ACC112 (cell line): ENCODE data around the gene RETREG2.
A peak's percentile ranks its signal among the peaks of the same experiment; 100 is the strongest.

Experiments
- H2AFZ ChIP-seq: fragments of 200-600 bp; sonication (generic); one replicate; pipeline ENCODE4 v1.6.0; 2017; ENCODE audit warnings: antibody characterized with exemption, low read length; ENCODE audit not compliant: unreplicated experiment
- H3K27ac ChIP-seq: fragments of 200-600 bp; sonication (generic); 2 replicates; pipeline ENCODE4 v1.5.1; 2014; ENCODE audit warnings: low read depth, mild to moderate bottlenecking, antibody characterized with exemption, low read length, moderate library complexity
- H3K27me3 ChIP-seq: fragments of 200-600 bp; sonication (generic); 2 replicates; pipeline ENCODE4 v1.6.1; 2014; ENCODE audit warnings: mild to moderate bottlenecking, antibody characterized with exemption, low read length, moderate library complexity, mixed read lengths; ENCODE audit not compliant: insufficient read depth
- H3K36me3 ChIP-seq: fragments of 200-600 bp; sonication (generic); 2 replicates; pipeline ENCODE4 v1.6.1; 2016; ENCODE audit warnings: mild to moderate bottlenecking, antibody characterized with exemption, low read length, moderate library complexity, mixed read lengths; ENCODE audit not compliant: insufficient read depth
- H3K4me1 ChIP-seq: fragments of 200-600 bp; sonication (generic); one replicate; pipeline ENCODE4 v1.6.1; 2016; ENCODE audit warnings: low read length, mixed read lengths; ENCODE audit not compliant: insufficient read depth, unreplicated experiment, control insufficient read depth
- H3K4me3 ChIP-seq: fragments of 200-600 bp; sonication (generic); 2 replicates; pipeline ENCODE4 v1.5.1; 2014; ENCODE audit warnings: mild to moderate bottlenecking, low read depth, low read length
- H3K79me2 ChIP-seq: fragments of 200-600 bp; sonication (generic); one replicate; pipeline ENCODE4 v1.6.0; 2016; ENCODE audit warnings: low read length; ENCODE audit not compliant: control insufficient read depth, unreplicated experiment, insufficient read depth

Gene RETREG2

DNA sequence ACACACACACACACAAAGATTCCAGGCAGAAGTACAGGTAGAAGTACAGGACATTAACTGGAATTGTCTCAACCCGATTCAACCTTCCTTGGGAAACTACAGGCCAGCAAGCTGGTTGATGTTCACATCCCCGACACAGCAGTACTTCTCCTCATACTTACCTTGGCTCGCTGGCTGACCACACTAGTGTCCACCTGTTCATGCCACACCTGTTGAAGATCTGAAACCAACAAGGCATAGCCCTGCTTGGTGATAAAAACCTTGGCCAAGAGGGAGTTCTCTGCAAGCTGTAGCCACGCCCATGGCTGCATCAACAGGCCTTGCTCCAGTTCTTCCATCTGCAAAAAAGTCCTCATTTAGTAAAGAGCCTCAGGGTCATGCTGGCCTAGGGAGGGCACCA, 20.1 kb upstream of the RETREG2 start:
- no peak overlapping the region for H3K4me3 ChIP-seq
- H3K79me2 ChIP-seq: no peaks in the 10 kb centered on the region
- H3K4me1 ChIP-seq: peaks cover 13% of the 10 kb centered on the region
- H2AFZ ChIP-seq: no peak overlapping the region
- H3K36me3 ChIP-seq: no peaks in the 10 kb centered on the region
- no peak overlapping the region for H3K27ac ChIP-seq
- H3K27me3 ChIP-seq: no peaks in the 10 kb centered on the region

DNA sequence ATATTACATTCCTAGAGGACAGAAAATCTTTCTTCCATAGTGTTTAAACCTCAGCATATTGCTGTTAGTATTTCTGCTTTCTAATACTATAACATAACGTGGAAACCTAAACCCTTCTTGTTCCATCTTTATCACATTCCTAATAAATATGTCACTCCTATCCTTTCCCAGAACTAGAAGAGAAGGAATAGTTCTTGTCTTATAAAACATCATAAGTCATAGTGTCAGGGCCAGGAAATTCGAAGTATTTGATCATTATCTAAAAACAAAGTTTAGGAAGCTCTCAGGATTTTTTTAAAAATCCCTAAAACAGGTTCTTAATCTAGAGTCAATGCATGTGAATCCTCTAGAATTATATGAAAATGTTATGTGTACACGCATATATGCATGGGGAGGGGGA, 19.5 kb upstream of the RETREG2 start:
- Histone ChIP-seq H3K4me3 (no peak overlapping the region), H3K27ac (no peak overlapping the region), H3K79me2 (no peaks in the 10 kb centered on the region)

DNA sequence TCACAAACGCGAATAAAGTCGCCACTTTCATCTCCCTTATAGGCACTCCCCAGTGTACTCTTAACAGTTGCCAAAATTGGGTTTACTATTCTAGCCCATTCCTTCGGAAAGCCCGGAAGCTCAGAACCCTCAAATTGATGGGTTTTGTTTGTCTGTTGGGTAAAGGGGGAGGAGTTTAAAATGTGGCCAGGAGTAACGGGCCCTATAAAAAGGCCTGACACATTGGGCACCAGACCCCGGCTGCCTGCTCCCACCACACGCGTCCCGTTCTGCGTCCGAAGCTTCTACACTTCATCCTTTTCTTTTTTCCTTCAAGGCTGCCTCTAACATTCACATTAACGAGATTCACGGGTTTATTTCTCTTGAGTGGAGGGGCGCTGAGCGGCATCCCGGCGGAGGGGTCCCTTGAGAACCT, 18.3 kb upstream of the RETREG2 start:
- H3K27me3 ChIP-seq: no peaks in the 10 kb centered on the region
- H3K27ac ChIP-seq: no peak overlapping the region
- peak overlapping the region; percentile 84 for H3K4me3 ChIP-seq

More for the DNA sequence above, 19.5 kb upstream of the RETREG2 start:
- Histone ChIP-seq H3K27me3 (no peaks in the 10 kb centered on the region), H3K36me3 (no peaks in the 10 kb centered on the region), H2AFZ (no peak overlapping the region), H3K4me1 (peaks cover 13% of the 10 kb centered on the region)

DNA sequence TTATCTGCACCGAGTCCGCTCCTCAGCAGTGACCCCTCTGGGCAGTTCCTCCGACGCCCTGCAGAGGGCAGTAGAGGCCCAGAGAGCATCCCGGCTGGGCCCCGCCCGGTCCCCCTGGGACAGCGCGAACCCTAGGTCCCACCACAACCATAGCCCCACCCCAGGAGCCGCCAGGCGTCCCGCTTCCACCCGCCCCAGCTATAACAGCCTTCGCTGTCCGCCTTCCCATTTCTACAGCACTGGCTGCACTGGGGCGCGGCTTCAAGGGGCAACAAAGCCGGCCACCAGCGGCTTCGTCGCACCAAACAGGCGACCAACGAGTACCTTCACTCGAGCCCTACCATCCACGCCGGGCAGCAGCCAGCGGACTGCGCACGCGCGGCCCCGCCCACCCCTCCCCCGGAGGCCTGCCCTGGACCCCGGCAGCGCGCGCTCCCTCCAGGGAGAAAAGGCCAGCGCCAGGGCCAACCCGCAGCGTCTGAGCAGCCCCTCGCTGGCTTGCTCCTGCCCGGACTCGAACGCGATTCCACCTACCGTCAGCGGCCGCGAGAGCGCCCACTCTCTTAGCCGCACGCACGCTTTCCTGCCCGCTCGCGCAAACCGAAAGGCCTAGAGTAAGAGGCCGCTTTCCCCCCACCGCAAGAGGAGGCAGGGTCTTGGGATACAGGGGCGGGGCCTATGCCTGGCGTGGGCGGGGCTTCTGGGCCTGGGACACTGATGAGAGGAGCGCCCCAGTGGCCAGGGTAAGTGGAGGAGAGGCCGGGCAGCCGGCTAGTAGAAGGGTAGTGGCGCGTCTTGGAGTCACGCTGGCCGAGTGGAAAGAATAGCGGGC, 17.7 kb upstream of the RETREG2 start, which contains the start of gene NHEJ1:
TSS of gene NHEJ1 (minus strand) at position 630 of the 832 bp plus-strand sequence. CDS start 2,453 bp downstream, outside the sequence.
- Histone ChIP-seq H3K79me2 (no peaks in the 10 kb centered on the region), H3K4me3 (peak within 1 kb of the TSS; percentile 84), H2AFZ (peak within 1 kb of the TSS; percentile 81), H3K4me1 (peaks cover 13% of the 10 kb centered on the region), H3K27me3 (no peaks in the 10 kb centered on the region), H3K36me3 (no peaks in the 10 kb centered on the region), H3K27ac (peak within 1 kb of the TSS; percentile 66)

More for the DNA sequence above, 18.3 kb upstream of the RETREG2 start:
- H3K79me2 ChIP-seq: no peaks in the 10 kb centered on the region
- H3K36me3 ChIP-seq: no peaks in the 10 kb centered on the region
- peaks cover 13% of the 10 kb centered on the region for H3K4me1 ChIP-seq
- H2AFZ ChIP-seq: peak overlapping the region; percentile 55

DNA sequence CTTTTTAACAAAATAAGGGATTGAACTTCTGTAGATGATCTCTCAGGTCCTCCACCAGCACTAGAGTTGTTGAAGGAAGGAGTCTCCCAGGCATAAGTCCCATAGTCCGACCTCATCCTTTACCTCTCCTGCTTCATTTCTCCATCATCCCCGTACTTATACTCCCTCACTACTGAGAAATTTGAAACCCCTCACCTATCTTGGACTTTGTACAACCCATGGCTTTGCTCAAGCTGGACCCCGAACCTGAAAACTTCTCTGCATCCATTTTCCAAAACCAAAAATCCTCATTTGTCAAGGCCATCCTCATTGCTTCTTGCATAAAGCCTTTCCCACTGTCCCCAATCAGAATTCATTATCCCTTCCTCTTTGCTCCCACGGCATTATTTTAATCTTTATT, 17.0 kb upstream of the RETREG2 start:
- H3K4me1 ChIP-seq: peaks cover 13% of the 10 kb centered on the region

DNA sequence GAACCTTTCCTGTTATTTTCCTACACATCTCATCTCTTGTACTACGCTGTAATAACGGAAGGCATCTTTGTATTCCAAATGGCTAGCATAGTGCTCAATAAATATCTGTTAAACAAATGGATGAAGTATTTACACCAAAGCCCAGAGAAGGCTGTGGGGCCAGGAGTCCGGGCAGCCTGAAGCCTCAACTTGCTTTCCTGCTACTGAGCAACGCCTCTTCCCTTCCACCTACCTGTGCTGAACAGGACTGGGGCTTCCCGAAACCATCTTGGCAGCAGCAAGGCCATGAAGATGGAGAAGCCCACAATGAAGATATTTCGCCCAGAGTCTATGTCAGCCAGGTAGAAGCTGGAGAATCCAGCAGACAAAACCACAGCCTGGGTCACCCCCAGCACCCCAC, 14.9 kb upstream of the RETREG2 start:
- no peak overlapping the region for H3K27ac ChIP-seq
- no peaks in the 10 kb centered on the region for H3K27me3 ChIP-seq
- peaks cover 13% of the 10 kb centered on the region for H3K4me1 ChIP-seq
- no peak overlapping the region for H3K4me3 ChIP-seq
- H2AFZ ChIP-seq: no peak overlapping the region
- H3K36me3 ChIP-seq: no peaks in the 10 kb centered on the region
- H3K79me2 ChIP-seq: no peaks in the 10 kb centered on the region

More for the DNA sequence above, 17.0 kb upstream of the RETREG2 start:
- peak overlapping the region; percentile 84 for H3K4me3 ChIP-seq
- no peak overlapping the region for H2AFZ ChIP-seq
- no peaks in the 10 kb centered on the region for H3K27me3 ChIP-seq
- H3K27ac ChIP-seq: no peak overlapping the region
- H3K36me3 ChIP-seq: no peaks in the 10 kb centered on the region
- no peaks in the 10 kb centered on the region for H3K79me2 ChIP-seq

DNA sequence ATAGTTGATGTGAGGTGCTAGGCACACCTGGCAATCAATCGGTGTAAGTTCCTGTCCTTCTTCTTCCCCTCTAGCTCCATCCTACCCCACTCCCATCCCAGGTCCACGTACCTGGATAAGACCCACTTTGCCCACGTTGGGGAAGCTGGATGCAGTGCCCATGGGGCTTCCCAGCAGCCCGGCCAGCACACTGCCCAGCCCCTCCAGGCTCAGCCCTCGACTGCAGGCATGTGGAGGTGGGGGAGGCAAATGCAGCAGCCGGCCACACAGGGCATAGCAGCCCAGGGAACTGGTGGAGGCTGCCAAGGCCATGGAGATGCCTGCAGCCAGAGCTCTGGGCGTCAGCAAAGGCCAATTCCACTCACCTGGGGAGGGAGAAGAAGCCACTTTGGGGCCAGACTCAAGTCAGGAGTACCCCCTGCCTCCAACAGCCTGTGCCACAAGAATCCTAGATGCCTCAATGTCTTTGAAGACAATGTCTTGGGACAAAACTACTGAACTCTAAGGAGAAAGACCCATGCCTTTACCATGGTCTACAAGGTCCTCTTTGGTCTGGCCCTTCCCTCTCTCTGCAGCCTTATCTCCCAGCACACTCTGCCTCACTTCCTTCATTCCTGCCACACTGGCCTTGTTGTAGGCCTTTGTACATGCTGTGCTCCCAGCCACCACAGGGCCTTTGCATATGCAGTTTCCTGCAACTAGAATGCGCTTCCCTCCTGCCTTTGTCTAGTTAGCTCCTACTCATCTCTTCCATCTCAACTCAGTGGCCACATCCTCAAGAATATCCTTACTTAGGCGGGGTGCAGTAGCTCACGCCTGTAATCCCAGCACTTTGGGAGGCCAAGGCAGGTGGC, 12.8 kb upstream of the RETREG2 start:
- Histone ChIP-seq H3K4me1 (peaks cover 6% of the 10 kb centered on the region), H3K4me3 (no peak overlapping the region), H3K79me2 (no peaks in the 10 kb centered on the region), H2AFZ (no peak overlapping the region), H3K36me3 (no peaks in the 10 kb centered on the region), H3K27ac (no peak overlapping the region), H3K27me3 (no peaks in the 10 kb centered on the region)

DNA sequence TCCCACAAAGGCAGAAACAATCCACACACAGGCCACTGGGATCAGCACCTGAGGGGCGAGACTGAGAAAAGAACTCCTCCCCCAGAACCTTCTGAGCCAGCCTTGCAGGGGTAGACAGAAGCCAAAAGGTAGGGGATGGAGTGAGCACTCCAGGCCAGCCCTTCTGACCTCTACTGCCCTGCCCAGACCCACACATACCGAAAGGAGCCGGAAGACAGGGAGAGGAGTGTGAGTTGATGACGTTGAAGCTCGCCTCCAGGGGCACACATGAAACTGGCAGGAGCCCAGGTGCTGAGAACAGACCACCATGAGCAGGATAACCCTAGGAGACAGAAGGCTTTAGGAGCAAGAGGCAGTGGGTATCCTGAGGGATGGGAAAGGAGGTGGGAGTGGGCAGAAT, 10.1 kb upstream of the RETREG2 start:
- Histone ChIP-seq H2AFZ (no peak overlapping the region), H3K4me3 (no peak overlapping the region), H3K4me1 (no peaks in the 10 kb centered on the region), H3K27me3 (no peaks in the 10 kb centered on the region), H3K36me3 (no peaks in the 10 kb centered on the region), H3K79me2 (no peaks in the 10 kb centered on the region), H3K27ac (no peak overlapping the region)

DNA sequence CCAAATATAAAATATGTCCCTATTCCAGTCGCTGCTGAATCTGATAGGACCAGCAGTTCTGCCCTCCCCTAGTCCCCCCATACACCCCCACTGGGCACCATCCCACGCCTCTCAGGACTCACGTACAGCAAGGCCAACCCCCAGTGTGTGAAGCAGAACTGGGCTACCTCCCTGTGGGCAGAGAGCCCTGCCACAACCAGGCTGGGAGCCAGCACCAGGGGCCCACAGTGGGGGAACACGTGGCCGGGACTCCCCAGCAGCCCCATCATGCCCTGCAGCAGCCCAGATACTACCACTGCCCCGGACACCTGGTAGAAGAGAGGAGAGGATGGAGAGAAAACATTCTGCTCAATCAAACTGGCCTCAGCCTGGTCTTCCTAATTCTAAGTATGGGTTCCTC, 9.5 kb upstream of the RETREG2 start:
- H3K4me3 ChIP-seq: no peak overlapping the region
- no peak overlapping the region for H2AFZ ChIP-seq
- H3K27ac ChIP-seq: no peak overlapping the region

DNA sequence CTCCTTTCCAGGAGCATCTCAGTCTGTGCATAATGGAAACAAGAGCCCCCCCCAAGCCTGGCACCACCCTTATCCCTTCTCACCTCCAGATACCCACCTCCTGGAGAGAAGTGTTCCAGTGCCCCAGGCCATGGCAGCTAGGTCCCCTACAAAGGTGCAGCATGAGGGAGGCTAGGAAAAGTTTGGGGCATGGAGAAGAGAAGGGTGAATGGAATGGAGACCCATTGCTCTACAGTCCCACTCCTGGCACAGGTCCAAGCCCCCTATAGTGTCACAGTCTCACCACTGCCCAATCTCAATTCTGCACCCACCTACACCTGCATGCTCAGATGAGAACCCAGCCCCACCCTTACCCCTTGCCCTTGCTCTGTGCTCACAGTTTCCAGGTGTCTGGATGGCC, 9.1 kb upstream of the RETREG2 start:
- Histone ChIP-seq H3K27ac (no peak overlapping the region), H2AFZ (no peak overlapping the region), H3K4me3 (no peak overlapping the region), H3K27me3 (no peaks in the 10 kb centered on the region), H3K36me3 (no peaks in the 10 kb centered on the region), H3K4me1 (no peaks in the 10 kb centered on the region), H3K79me2 (no peaks in the 10 kb centered on the region)

More for the DNA sequence above, 9.5 kb upstream of the RETREG2 start:
- Histone ChIP-seq H3K36me3 (no peaks in the 10 kb centered on the region), H3K27me3 (no peaks in the 10 kb centered on the region), H3K4me1 (no peaks in the 10 kb centered on the region), H3K79me2 (no peaks in the 10 kb centered on the region)
